GM12872 (cell line): ENCODE results near the gene TEX13C.

Experiments used
- CTCF ChIP-seq: IDR thresholded peaks from 3 replicates; pipeline ENCODE4 v1.5.1; 2011; ENCODE audit warnings: low read depth, mild to moderate bottlenecking, low read length, moderate library complexity; ENCODE audit not compliant: insufficient read depth

The TEX13C gene

GRCh38 chrX:125295337-125295736, 24.3 kb upstream of the TEX13C start:
- no peak for TF ChIP-seq CTCF

GRCh38 chrX:125298871-125299270, 20.8 kb upstream of the TEX13C start:
- no peak for TF ChIP-seq CTCF

- TF ChIP-seq CTCF, result no peak
These were observed 13.3 kb upstream of the TEX13C start for GRCh38 chrX:125306335-125306866.

DNA sequence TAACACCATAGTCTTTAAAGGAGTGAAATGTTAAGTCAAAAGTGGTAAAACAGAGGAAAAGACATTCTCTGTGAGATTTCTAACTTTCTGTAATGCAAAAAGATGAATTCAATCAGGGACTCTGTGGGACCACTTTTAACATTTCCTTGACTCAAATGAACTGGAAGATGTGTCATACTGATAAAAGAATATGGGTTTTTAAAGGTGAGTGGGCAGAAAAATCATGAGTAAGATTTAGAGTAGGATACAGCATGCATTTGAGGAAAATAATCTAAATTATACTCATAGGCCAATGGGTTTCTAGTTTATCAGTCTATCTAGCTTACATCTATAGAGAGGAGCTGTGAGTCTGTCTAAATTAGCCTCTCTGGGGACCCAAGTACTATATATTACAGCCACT, 11.0 kb upstream of the TEX13C start:
- TF ChIP-seq CTCF, result no peak

- TF ChIP-seq CTCF, result no peak
These were observed 2.8 kb downstream of the TEX13C start for GRCh38 chrX:125322431-125322830.

DNA sequence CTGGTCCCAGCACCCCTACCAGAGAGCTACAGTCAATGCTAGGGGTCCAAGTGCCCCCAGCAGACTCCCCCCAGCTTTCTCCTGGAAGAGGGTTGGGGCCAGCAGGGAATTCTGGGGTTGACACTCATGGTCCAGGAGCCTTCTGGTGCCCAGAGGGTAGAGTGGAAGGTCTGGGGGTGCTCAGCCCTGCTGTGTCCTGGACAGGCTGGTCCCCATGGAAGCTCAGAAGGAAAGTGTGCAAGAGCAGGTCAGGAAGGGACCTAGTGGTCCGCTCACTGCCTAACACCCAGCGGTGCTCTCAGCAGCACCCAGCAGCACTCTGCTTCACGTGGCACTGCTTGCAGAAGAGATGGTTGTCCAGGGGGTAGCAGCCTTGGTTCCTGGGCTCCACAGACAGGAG, 6.9 kb downstream of the TEX13C start:
- TF ChIP-seq CTCF, result no peak

DNA sequence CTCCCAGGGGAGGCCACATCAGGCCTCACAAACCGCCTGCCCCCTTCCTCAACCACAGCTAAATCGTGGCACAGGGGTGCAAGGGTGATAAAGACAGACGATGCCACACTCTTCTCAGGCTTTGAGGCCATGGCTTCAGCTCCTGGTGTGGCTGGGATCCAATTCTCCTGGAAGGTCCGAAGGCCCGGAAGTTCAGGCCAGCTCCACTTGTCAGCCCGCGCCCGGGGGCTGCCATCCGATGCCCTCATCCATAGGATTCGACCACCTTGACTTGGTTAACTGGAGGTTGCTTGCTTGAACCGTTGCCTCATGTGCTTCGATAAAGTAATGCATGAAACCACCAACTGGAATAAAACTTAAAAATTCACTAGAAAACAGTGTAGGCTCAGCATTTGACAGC, 8.2 kb downstream of the TEX13C start:
- TF ChIP-seq CTCF, result no peak

- TF ChIP-seq CTCF, result no peak
These were observed 13.9 kb downstream of the TEX13C start for GRCh38 chrX:125333583-125333982.
